ENCODE results near the gene PACRG. TPM values are rescaled to one million over a fixed set of nuclear protein-coding genes. Genes with fewer than 3 reads are reported as not detected.

The PACRG gene
- total RNA-seq, 2 experiments from 2014 or later: not detected

- Histone ChIP-seq H2AFZ (ENCODE audit: low read length) (no peak overlapping the region), H4K20me1 (ENCODE audit: insufficient read depth, low read length) (no peaks in the 10 kb centered on the region), H3K4me2 (ENCODE audit: low read length) (no peak overlapping the region), H3K36me3 (ENCODE audit: insufficient read depth, low read length) (no peaks in the 10 kb centered on the region), H3K9me2 (ENCODE audit: insufficient read depth, low read length) (no peaks in the 10 kb centered on the region), H3K4me1 (ENCODE audit: insufficient read depth, low read length, poor library complexity, severe bottlenecking) (no peaks in the 10 kb centered on the region), H3K79me2 (ENCODE audit: insufficient read depth, low read depth, low read length) (no peaks in the 10 kb centered on the region), H3K4me3 (ENCODE audit: low read depth, low read length, poor library complexity, severe bottlenecking) (no peak overlapping the region), H3K9me3 (ENCODE audit: low read length) (no peaks in the 10 kb centered on the region), H3K27ac (ENCODE audit: low read depth, low read length, poor library complexity, severe bottlenecking) (no peak overlapping the region)
- no peak for TF ChIP-seq EZH2phosphoT487 (IDR thresholded peaks at IDR 0.05; ENCODE audit: borderline replicate concordance, low read depth, low read length)
- TF ChIP-seq CTCF (conservative IDR thresholded peaks at IDR 0.05; ENCODE audit: low read length): no peak
- ChIA-PET CTCF (ENCODE audit: unreplicated experiment) (no interaction called here), POLR2A (no interaction called here)
- DNase-seq (ENCODE audit: low spot score): no peak
- no TSS peak for BruUV-seq (replicated peaks)
- intact Hi-C loops (cut with micrococcal nuclease; ENCODE audit: unreplicated experiment): no loop called here
Observed at GRCh38 chr6:163189609-163190008, 461.8 kb downstream of the PACRG start.

GRCh38 chr6:163190786-163191185 lies 463.0 kb downstream of the PACRG start:
- Histone ChIP-seq H3K4me3 (ENCODE audit: low read depth, low read length, poor library complexity, severe bottlenecking) (no peak overlapping the region), H3K9me2 (ENCODE audit: insufficient read depth, low read length) (no peaks in the 10 kb centered on the region), H3K4me2 (ENCODE audit: low read length) (no peak overlapping the region), H3K4me1 (ENCODE audit: insufficient read depth, low read length, poor library complexity, severe bottlenecking) (no peaks in the 10 kb centered on the region), H3K36me3 (ENCODE audit: insufficient read depth, low read length) (no peaks in the 10 kb centered on the region), H3K79me2 (ENCODE audit: insufficient read depth, low read depth, low read length) (no peaks in the 10 kb centered on the region), H3K9me3 (ENCODE audit: low read length) (no peaks in the 10 kb centered on the region), H2AFZ (ENCODE audit: low read length) (no peak overlapping the region), H4K20me1 (ENCODE audit: insufficient read depth, low read length) (no peaks in the 10 kb centered on the region), H3K27ac (ENCODE audit: low read depth, low read length, poor library complexity, severe bottlenecking) (no peak overlapping the region)
- ChIA-PET CTCF (ENCODE audit: unreplicated experiment) (interaction anchor here (0.5 kb wide), 1 partner anchor 16 kb away, joined by 3 read pairs; no protein-coding TSS in a partner anchor), POLR2A (interaction anchor here (0.8 kb wide), 1 partner anchor 12 kb away, joined by 6 read pairs; no protein-coding TSS in a partner anchor)
- no peak for DNase-seq (ENCODE audit: low spot score)
- TF ChIP-seq EZH2phosphoT487 (IDR thresholded peaks at IDR 0.05; ENCODE audit: borderline replicate concordance, low read depth, low read length) (no peak), CTCF (conservative IDR thresholded peaks at IDR 0.05; ENCODE audit: low read length) (no peak)
- no TSS peak for BruUV-seq (replicated peaks)
- intact Hi-C loops (cut with micrococcal nuclease; ENCODE audit: unreplicated experiment): no loop called here

- no peaks in the 10 kb centered on the region for H3K9me2 ChIP-seq (ENCODE audit: insufficient read depth, low read length)
- no peak overlapping the region for H3K4me3 ChIP-seq (ENCODE audit: low read depth, low read length, poor library complexity, severe bottlenecking)
- no peak for TF ChIP-seq CTCF (conservative IDR thresholded peaks at IDR 0.05; ENCODE audit: low read length)
- no peak for TF ChIP-seq EZH2phosphoT487 (IDR thresholded peaks at IDR 0.05; ENCODE audit: borderline replicate concordance, low read depth, low read length)
- no peaks in the 10 kb centered on the region for H3K4me1 ChIP-seq (ENCODE audit: insufficient read depth, low read length, poor library complexity, severe bottlenecking)
- ChIA-PET CTCF (ENCODE audit: unreplicated experiment) (no interaction called here), POLR2A (interaction anchor here (0.6 to 0.9 kb wide), 2 partner anchors 17 to 827 kb away, joined by 3 read pairs; no protein-coding TSS in a partner anchor)
- no peaks in the 10 kb centered on the region for H3K9me3 ChIP-seq (ENCODE audit: low read length)
- no peaks in the 10 kb centered on the region for H3K79me2 ChIP-seq (ENCODE audit: insufficient read depth, low read depth, low read length)
- no TSS peak for BruUV-seq (replicated peaks)
- H2AFZ ChIP-seq (ENCODE audit: low read length): no peak overlapping the region
- H4K20me1 ChIP-seq (ENCODE audit: insufficient read depth, low read length): no peaks in the 10 kb centered on the region
- no peak overlapping the region for H3K4me2 ChIP-seq (ENCODE audit: low read length)
- no peak overlapping the region for H3K27ac ChIP-seq (ENCODE audit: low read depth, low read length, poor library complexity, severe bottlenecking)
- no peak for DNase-seq (ENCODE audit: low spot score)
- intact Hi-C loops (cut with micrococcal nuclease; ENCODE audit: unreplicated experiment): no loop called here
- H3K36me3 ChIP-seq (ENCODE audit: insufficient read depth, low read length): no peaks in the 10 kb centered on the region
Observed at GRCh38 chr6:163191704-163192537, 464.1 kb downstream of the PACRG start.

Data from OCI-LY7 (cell line).